Natural killer cell (primary cell): Measurements from ENCODE around the gene NGB. TPM values are rescaled to one million over a fixed set of nuclear protein-coding genes. Genes with fewer than 3 reads are reported as not detected.
"Not testable (repeated sequence)": the region's sequence is repeated elsewhere in the genome, so short reads cannot be mapped to it uniquely, and the experiment has no call there.

Experiments
- ATAC-seq, 3 donors: fragments of 150-1000 bp in 2 of 3; fragments of 200-7000 bp in 1 of 3; cut with Tn5 transposase; 1 replicate in 1 of 3; 2 replicates in 2 of 3; pipeline ENCODE4 v1.10.0; 2021; ENCODE audit warnings: mild to moderate bottlenecking in 2 of 3, moderate library complexity in 2 of 3
- DNase-seq, 2 donors: peaks; one replicate each; pipeline versions ENCODE4 v3.0.0 to v3.0.0-alpha.2; 2013 to 2021; ENCODE audit warnings: mixed read lengths in 1 of 2
- H3K27ac ChIP-seq: one replicate; pipeline ENCODE4 v1.5.1; 2013; ENCODE audit warnings: mild to moderate bottlenecking, low read length
- H3K27me3 ChIP-seq: one replicate; pipeline ENCODE4 v1.6.1; 2013; ENCODE audit warnings: low read length; ENCODE audit not compliant: control insufficient read depth, insufficient read depth
- H3K36me3 ChIP-seq: one replicate; pipeline ENCODE4 v1.6.1; 2013; ENCODE audit warnings: low read length; ENCODE audit not compliant: control insufficient read depth, insufficient read depth
- H3K4me1 ChIP-seq: one replicate; pipeline ENCODE4 v1.6.1; 2013; ENCODE audit warnings: low read length; ENCODE audit not compliant: control insufficient read depth, insufficient read depth
- H3K4me3 ChIP-seq: one replicate; pipeline ENCODE4 v1.5.1; 2013; ENCODE audit warnings: low read length
- H3K9me3 ChIP-seq: one replicate; pipeline ENCODE4 v1.6.1; 2013; ENCODE audit warnings: low read length; ENCODE audit not compliant: control insufficient read depth, insufficient read depth
- H3K27ac Mint-ChIP-seq, 2 donors: one replicate each; pipeline ENCODE4 v1.8.0; 2022; ENCODE audit warnings: mild to moderate bottlenecking in 2 of 2, mixed read lengths in 2 of 2, moderate library complexity in 1 of 2
- H3K27me3 Mint-ChIP-seq, 2 donors: one replicate each; pipeline ENCODE4 v1.8.0; 2022; ENCODE audit warnings: low read depth in 2 of 2, mixed read lengths in 2 of 2
- H3K36me3 Mint-ChIP-seq: one replicate; pipeline ENCODE4 v1.8.0; 2022; ENCODE audit warnings: mixed read lengths
- H3K4me1 Mint-ChIP-seq, 2 donors: one replicate each; pipeline ENCODE4 v1.8.0; 2022; ENCODE audit warnings: mixed read lengths in 2 of 2
- H3K4me3 Mint-ChIP-seq: one replicate; pipeline ENCODE4 v1.8.0; 2022; ENCODE audit warnings: mild to moderate bottlenecking, moderate library complexity, mixed read lengths
- H3K9me3 Mint-ChIP-seq, 2 donors: one replicate each; pipeline ENCODE4 v1.8.0; 2022; ENCODE audit warnings: mixed read lengths in 2 of 2
- CTCF ChIP-seq: fragments of 200-600 bp; IDR thresholded peaks from one replicate; pipeline ENCODE4 v1.8.0; 2022; ENCODE audit warnings: antibody characterized with exemption
- WGBS: methylation state at CpG from one replicate; pipeline ENCODE4 v1.1.7; 2013; ENCODE audit warnings: missing lambda C conversion rate; ENCODE audit not compliant: insufficient coverage; 5-methylcytosine and 5-hydroxymethylcytosine counted together
- intact Hi-C: fragments of 100-400 bp; cut with micrococcal nuclease; formaldehyde crosslinking; loops from one replicate; pipeline ENCODE4 v1.14.2; 2022
- total RNA-seq, 4 donors: library from RNA; stranded (reverse); fragments of 120-200 nt in 1 of 4; gene quantifications; one replicate each; pipeline versions ENCODE4 v1.2.3 to v1.2.4, GENCODE V29; 2013 to 2022

Gene NGB
- not detected for total RNA-seq
- not detected for total RNA-seq (2013)

- no peaks in the 10 kb centered on the region for H3K36me3 ChIP-seq
- H3K36me3 Mint-ChIP-seq, result no peaks in the 10 kb centered on the region
- no peaks in the 10 kb centered on the region for H3K4me1 Mint-ChIP-seq
- H3K27me3 ChIP-seq, result peaks cover 7% of the 10 kb centered on the region
- no peak for TF ChIP-seq CTCF
- H3K9me3 ChIP-seq, result no peaks in the 10 kb centered on the region
- 19% methylated on average over 38 of the region's 38 CpGs for WGBS
- no peaks in the 10 kb centered on the region for H3K9me3 Mint-ChIP-seq
- H3K4me3 ChIP-seq, result no peak within 1 kb of the TSS
- ATAC-seq, result no peak
- no peak within 1 kb of the TSS for H3K4me3 Mint-ChIP-seq
- DNase-seq, result no peak
- H3K27ac ChIP-seq, result no peak within 1 kb of the TSS
- no peaks in the 10 kb centered on the region for H3K4me1 ChIP-seq
- no peak within 1 kb of the TSS for H3K27ac Mint-ChIP-seq
- intact Hi-C loops, result no loop called here
- peaks cover 28 to 48% of the 10 kb centered on the region in 2 donors for H3K27me3 Mint-ChIP-seq
Observed at GRCh38 chr14:77271113-77271710, at the start of gene NGB. Gene NGB, minus strand, starts transcription at chr14:77271206. Its CDS starts 269 bp downstream, at chr14:77270937.

DNA sequence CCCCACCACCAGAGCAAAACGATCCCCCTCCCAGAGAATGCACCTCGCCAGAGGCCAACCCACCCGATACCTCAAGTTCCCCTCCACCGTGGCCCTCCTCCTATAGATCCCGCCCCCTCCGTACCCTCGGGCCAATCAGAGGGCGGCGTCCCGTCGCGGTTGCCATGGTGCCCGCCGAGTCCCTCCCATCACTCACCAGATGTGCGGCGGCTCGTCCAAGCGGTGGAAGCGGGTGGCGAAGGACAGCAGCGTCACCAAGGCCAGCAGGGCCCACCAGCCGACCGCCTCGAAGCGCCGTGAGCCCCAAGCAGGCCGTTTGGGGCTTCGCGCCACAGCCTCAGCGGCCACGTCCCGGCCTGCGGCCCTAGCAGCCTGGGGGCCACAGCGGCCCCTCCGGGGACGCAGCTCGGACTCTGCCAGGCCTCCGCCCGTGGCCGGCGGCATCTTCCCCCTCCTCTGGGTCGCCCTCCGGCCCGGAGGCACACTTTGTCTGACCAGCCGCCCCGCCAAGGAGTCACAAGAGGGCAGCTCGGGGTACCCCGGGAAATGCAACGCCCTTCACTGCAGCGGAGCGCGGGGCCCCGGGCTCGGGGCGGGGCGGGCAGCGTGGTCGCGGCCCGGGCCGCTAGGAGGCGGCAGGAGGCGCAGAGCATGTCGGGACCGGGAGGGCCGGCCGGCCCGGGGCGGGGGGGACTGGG, 49.4 kb upstream of the NGB start, which contains the start of gene POMT2:
POMT2 (minus strand) TSS at position 646 of the 698 bp plus-strand sequence; CDS start at position 444, 202 bp downstream.
- H3K36me3 ChIP-seq, result no peaks in the 10 kb centered on the region
- H3K9me3 Mint-ChIP-seq, result no peaks in the 10 kb centered on the region
- H3K4me3 ChIP-seq, result peak within 1 kb of the TSS; percentile 63
- H3K27ac Mint-ChIP-seq, result peak within 1 kb of the TSS; percentile 96 to 97
- H3K27me3 Mint-ChIP-seq, result no peaks in the 10 kb centered on the region
- ATAC-seq (peak; percentile 51 to 77 (median 66)), DNase-seq (peak; percentile 92 to 95)
- intact Hi-C loops, result loop anchor here (2.0 kb wide), 2 partner anchors 56 to 388 kb away; partner anchors contain the start of genes ALKBH1, SAMD15, SLIRP and TMED8
- whole genome bisulfite sequencing, result under 1% methylated on average over 69 of the region's 69 CpGs
- peak within 1 kb of the TSS; percentile 97 for H3K4me3 Mint-ChIP-seq
- peak; percentile 37 for TF ChIP-seq CTCF
- H3K4me1 ChIP-seq, result peaks cover 11% of the 10 kb centered on the region
- no peaks in the 10 kb centered on the region for H3K27me3 ChIP-seq
- peak within 1 kb of the TSS; percentile 88 for H3K27ac ChIP-seq
- H3K36me3 Mint-ChIP-seq, result no peaks in the 10 kb centered on the region
- H3K9me3 ChIP-seq, result no peaks in the 10 kb centered on the region
- peaks cover 13 to 14% of the 10 kb centered on the region in 2 donors for H3K4me1 Mint-ChIP-seq

DNA sequence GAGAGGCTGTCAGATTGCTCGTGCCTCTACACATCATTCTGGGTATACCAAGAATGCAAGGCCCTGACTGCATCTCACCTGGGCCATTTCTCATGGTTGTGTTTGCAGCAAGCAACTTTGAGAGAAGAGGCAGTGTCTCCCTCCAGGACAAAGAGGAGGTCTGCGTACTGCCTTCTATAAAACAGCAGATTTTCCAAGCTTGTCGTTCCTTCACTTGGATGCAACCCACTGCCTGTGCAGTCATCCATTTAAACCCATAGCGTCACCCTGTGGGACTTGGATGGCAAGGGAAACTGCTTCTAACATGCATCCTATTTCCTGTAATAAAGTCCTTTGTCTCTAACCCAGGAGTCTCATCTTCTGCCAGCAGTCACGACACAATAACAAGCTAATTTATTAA, 48.4 kb upstream of the NGB start:
- no peak overlapping the region for H3K4me3 Mint-ChIP-seq
- ATAC-seq (no peak), DNase-seq (no peak)
- no peaks in the 10 kb centered on the region for H3K27me3 Mint-ChIP-seq
- Histone ChIP-seq H3K36me3 (no peaks in the 10 kb centered on the region), H3K4me3 (no peak overlapping the region), H3K9me3 (no peaks in the 10 kb centered on the region), H3K27me3 (no peaks in the 10 kb centered on the region), H3K27ac (no peak overlapping the region), H3K4me1 (peaks cover 11% of the 10 kb centered on the region)
- intact Hi-C loops, result no loop called here
- H3K4me1 Mint-ChIP-seq, result peaks cover 13 to 14% of the 10 kb centered on the region in 2 donors
- 87% methylated on average over 5 of the region's 5 CpGs for WGBS
- no peaks in the 10 kb centered on the region for H3K36me3 Mint-ChIP-seq
- H3K27ac Mint-ChIP-seq, result no peak overlapping the region
- no peak for TF ChIP-seq CTCF
- H3K9me3 Mint-ChIP-seq, result no peaks in the 10 kb centered on the region

DNA sequence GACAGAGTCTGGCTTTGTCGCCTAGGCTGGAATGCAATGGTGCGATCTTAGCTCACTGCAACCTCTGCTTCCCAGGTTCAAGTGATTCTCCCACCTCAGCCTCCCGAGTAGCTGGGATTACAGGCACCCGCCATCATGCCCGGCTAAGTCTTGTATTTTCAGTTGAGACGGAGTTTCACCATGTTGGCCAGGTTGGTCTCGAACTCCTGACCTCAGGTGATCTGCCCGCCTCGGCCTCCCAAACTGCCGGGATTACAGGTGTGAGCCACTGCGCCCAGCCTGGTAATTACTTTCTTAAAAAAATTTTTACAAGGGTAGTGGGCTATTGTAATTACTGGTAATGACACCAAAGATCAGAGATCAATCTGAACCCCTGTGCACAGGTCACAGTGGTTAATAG, 47.8 kb upstream of the NGB start:
- H3K27ac ChIP-seq, H3K27ac Mint-ChIP-seq, H3K4me3 ChIP-seq, H3K27me3 Mint-ChIP-seq, H3K36me3 Mint-ChIP-seq, H3K9me3 ChIP-seq, H3K27me3 ChIP-seq, intact Hi-C loops, DNase-seq, H3K9me3 Mint-ChIP-seq, H3K36me3 ChIP-seq, ATAC-seq, H3K4me3 Mint-ChIP-seq: not testable (repeated sequence)
- H3K4me1 Mint-ChIP-seq, result peaks cover 13 to 14% of the 10 kb centered on the region in 2 donors
- WGBS, result 97% methylated on average over 11 of the region's 11 CpGs
- peaks cover 11% of the 10 kb centered on the region for H3K4me1 ChIP-seq
